Activated naive CD4-positive, alpha-beta T cell (primary cell): ENCODE data around the gene FUZ.

Source experiments
- DNase-seq, 4 experiments: peaks; one replicate each; lab custom pipeline; 2025; lab: John Stamatoyannopoulos, UW

Gene FUZ

DNA sequence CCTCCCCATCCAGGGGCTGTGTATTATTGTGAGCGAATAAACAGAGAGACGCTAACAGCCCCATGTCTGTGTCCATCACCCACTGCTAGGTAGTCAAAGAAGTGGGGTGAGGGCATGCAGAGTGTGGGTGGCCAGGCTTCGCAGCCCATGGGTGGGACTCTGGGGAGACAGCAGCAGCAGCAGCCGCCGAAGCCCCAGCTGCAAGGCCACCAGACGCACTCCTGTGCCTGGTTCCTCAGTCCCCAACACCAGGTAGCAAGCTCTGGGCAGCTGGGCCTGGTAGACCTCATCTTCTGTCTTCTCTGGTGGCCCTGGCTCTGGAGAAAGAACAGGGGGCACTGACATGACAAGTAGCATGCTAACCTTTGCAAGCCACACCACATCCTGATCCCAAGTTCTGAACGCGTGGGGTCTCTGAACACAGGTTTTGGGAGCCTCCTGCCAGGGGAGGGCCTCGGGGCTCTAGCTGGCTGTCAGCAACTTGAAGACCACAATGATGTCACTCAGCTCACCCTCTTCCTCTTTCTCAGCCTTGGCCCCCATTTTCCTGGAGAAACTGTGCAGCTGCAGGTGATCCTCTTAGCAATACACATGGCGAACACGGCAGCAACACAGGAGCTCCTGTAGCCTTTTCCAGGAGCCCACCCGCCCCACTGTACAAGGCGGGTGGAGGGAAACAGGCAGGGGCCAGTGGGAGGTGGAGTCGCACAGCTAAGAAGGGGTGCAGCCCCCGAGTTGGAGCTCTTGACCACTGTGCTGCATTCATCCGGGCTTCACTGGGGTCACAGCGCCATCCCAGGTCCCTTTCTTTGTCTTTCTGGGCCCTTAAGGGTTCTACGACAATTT, 5.8 kb downstream of the FUZ start:
- no peak for DNase-seq

DNA sequence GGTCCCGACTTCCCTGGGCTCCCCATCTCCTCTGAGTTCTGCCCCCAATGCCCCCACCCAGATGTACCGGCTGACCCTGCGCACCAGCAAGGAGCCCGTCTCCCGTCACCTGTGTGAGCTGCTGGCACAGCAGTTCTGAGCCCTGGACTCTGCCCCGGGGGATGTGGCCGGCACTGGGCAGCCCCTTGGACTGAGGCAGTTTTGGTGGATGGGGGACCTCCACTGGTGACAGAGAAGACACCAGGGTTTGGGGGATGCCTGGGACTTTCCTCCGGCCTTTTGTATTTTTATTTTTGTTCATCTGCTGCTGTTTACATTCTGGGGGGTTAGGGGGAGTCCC, 6.5 kb downstream of the FUZ start:
- DNase-seq = no peak

DNA sequence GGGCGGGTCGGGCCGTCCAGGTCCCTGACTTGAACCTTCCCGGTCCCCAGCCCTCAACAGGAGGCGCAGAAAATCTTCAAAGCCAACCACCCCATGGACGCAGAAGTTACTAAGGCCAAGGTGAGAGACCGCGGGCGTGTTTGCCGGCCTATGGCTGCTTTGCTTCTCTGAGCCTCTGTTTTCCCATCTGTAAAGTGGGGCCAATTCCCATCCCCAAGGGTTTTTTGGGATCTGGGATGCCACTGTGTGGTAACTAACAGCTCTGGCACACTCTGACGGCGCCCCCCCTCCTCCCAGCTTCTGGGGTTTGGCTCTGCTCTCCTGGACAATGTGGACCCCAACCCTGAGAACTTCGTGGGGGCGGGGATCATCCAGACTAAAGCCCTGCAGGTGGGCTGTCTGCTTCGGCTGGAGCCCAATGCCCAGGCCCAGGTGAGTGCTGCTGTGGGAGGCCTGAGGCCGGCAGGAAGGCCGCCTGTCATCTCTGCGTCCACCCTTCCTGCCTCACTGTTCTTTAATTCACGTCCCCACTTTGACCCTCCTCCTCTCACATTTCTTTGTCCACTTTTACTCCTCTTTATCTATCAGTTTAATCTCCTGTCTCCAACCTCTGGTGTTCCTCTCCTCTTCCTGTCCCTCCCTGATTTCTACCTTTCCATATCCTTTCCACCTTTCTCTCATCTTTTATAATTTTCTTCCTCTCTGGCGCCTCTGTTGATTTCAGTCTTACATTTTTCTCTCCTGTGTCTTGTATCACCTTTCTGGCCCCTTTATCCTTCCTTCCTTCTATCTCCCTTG, 7.1 kb downstream of the FUZ start:
- DNase-seq = no peak

DNA sequence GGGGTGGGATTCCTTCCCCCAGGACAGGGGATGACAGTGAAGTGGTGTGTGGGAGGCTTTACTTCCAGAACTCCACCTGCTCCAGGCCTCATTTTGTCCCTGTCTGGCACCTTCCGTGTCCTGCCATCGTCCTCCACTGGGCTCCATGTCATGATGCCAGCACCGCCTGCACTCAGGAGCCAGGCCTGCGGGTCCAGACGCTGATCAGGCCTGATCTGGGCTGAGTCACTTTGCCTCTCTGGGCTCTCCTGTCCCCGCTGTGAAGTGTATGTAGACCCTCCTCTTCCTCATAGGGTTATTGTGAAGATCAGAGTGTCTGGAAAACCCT, 9.6 kb downstream of the FUZ start:
- no peak for DNase-seq

DNA sequence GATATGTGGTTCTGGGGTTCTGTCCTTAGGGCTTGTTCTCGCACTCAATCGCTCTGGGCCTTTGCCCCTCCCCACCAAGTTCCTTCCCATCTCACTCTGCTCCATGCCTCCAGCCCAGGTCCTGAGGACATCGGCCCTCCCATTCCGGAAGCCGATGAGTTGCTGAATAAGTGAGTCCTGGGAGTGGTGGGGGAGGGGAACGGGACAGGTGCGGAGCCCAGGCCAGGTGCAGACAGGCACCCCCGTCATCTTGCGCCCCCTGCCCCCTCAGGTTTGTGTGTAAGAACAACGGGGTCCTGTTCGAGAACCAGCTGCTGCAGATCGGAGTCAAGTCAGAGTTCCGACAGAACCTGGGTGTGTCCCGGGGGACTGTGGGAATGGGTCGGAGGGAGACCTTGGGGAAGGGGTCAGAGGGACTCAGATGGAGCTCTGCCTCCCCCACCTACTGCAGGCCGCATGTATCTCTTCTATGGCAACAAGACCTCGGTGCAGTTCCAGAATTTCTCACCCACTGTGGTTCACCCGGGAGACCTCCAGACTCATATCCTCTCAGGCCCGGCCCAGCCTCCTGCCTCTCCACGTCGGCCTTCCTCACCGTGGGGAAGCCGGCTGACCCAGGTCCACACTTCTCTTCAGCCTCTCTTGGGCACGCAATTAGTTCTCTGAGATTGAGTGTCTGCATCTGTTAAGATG, 10.1 kb downstream of the FUZ start:
- DNase-seq = no peak

DNA sequence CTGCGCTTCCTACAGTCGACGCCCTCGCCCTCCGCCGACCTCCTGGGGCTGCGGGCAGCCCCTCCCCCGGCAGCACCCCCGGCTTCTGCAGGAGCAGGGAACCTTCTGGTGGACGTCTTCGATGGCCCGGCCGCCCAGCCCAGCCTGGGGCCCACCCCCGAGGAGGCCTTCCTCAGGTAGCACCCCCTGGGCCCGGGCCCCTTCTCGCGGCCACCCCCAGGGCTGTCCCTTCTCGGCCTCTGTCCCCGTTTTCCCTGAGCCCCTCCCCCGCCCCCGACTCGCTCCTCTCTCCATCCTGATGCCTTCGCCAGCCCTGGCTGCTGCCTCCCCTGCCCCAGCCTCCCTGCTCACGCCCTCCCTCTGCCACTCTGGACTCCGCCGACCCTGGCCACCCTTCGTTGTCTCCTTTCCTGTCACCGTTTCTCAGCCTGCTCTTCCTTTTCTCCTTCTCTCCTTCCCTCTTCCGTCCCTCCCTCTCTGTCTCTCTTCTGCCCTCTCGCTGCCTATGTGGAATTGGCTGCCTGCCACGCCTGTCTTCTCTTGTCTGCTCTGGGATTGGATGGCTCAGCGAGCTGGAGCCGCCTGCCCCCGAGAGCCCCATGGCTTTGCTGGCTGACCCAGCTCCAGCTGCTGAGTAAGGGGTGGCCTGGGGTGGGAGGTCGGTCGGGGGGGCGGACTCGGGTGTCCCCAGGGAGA, 11.0 kb downstream of the FUZ start:
- DNase-seq = no peak

DNA sequence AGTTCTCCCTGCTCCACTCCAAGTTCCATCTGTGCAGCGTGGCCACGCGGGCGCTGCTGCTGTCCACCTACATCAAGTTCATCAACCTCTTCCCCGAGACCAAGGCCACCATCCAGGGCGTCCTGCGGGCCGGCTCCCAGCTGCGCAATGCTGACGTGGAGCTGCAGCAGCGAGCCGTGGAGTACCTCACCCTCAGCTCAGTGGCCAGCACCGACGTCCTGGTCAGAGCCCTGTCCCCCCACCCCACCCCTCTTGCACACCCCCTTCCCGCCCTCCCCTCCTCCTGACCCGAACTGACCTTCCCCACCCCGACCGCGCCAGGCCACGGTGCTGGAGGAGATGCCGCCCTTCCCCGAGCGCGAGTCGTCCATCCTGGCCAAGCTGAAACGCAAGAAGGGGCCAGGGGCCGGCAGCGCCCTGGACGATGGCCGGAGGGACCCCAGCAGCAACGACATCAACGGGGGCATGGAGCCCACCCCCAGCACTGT, 11.6 kb downstream of the FUZ start:
- DNase-seq = no peak

DNA sequence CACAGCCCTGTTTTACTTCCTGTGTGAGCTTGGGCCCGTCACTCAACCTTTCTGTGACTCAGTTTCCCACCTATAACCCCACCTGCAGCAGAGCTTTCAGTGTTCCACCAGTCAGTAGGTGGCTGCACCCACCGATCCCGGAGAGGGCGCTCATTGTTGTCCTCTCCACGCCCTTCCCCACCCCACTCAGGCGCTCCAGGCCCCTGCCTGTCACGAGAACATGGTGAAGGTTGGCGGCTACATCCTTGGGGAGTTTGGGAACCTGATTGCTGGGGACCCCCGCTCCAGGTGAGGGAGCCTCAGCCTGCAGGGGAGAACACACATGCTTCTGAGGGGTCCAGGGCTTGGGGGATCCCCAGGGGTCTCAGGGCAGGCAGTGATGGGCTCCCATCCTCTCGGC, 12.3 kb downstream of the FUZ start:
- DNase-seq = no peak

DNA sequence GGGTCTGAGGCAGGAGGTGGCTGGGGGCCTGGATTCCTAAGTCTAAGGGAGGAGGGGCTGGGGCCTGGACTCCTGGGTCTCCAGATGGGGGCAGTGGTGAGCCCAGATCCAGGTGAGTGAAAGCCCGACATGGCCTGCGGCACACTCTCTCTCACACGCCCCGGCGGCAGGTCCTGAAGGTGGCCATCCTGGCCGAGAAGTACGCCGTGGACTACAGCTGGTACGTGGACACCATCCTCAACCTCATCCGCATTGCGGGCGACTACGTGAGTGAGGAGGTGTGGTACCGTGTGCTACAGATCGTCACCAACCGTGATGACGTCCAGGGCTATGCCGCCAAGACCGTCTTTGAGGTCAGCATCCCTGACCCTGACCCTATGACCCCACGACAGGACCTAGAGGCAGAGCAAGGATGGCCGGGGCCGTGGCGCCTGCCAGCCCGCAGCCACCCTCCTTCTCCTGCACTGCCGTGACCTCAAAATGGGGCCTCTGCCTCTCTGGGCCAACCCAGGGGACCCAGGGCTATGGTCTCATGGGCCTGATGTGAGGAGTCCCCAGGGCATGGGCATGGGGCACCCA, 13.2 kb downstream of the FUZ start:
- no peak for DNase-seq

DNA sequence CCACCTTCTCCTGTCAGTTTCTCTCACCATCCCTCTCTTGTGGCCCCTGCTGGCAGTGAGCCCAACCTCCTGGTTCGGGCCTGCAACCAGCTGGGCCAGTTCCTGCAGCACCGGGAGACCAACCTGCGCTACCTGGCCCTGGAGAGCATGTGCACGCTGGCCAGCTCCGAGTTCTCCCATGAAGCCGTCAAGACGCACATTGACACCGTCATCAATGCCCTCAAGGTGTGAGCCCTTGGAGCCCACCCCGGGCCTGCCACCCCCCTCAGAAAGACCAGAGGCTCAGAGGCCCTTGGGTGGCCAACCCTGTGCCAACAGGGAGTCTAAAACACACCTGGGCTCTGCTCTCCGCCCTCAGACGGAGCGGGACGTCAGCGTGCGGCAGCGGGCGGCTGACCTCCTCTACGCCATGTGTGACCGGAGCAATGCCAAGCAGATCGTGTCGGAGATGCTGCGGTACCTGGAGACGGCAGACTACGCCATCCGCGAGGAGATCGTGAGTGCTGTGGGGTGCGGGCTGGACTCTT, 13.8 kb downstream of the FUZ start:
- no peak for DNase-seq

DNA sequence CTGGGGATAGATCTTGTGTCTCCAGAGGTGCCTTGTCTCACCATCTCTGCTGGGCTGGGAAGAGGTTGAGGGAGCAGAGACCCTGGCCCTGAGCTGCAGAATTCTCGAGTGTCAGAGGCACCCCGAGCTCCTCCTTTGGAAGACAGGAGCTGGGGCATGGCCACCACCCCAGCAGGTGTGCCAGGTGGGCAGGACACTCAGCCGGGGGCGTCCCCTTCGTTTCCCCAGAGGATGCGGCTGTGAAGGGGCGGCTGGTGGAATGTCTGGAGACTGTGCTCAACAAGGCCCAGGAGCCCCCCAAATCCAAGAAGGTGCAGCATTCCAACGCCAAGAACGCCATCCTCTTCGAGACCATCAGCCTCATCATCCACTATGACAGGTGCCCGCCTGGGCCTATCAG, 14.5 kb downstream of the FUZ start:
- no peak for DNase-seq

DNA sequence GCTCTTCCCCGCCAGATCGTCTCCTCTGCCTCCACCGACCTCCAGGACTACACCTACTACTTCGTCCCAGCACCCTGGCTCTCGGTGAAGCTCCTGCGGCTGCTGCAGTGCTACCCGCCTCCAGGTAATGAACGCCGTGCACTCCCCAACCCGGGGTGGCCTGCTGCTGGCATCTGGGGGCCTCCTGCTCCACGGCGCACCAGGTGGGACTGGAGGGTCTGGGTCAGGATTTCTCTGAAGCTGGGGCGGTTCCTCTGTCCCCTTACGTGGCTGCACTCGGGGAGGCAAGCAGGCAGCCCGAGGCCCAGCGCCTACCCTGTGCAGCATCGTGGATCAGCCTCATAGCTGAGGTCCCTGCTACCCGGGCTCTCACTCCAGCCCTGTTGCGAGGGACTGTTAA, 17.5 kb downstream of the FUZ start:
- DNase-seq = no peak

DNA sequence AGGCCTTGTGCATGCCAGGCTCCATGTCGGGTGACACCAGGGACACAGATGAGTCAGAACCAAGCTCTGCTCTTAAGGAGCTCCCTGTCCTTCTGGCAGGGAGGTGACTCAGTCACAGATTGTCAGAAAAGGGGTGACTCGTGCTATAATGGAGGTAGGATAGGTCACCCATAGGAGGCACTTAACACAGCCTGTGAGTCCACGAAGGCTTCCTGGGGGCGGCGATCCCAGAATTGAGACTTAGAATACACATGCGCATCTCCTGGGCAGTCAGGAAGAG, 19.6 kb downstream of the FUZ start:
- no peak for DNase-seq

DNA sequence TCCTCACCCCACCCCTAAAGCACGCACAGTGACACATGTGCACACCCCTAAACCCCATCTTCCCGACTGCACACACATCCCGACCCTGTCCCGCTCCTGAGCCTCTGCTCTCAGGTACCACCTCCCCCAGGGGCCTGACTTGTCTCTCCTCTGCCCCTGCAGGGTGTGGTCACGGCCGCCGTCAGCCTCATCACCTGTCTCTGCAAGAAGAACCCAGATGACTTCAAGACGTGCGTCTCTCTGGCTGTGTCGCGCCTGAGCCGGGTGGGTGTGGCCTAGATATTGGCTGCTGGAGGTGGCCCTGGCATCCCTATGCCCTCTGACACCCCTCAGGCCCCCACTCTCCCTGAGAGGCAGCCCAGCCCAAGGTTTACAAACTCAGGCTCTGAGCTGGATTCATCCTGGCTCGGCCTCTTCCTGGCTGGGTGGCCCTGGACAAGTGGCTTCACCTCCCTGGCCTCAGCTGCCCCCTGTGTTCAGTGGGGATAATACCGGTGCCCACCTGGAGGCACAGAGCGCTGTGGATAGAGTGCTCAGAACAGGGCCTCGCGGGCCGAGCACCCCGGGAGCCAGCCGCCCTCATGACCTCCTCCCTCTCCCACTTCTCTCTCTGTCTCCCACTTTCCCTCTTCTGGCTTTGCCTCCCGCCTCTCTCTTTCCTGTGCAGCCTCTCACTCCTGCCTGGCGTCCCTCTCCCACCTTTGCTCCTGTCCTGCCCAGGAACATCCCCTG, 20.1 kb downstream of the FUZ start:
- no peak for DNase-seq

DNA sequence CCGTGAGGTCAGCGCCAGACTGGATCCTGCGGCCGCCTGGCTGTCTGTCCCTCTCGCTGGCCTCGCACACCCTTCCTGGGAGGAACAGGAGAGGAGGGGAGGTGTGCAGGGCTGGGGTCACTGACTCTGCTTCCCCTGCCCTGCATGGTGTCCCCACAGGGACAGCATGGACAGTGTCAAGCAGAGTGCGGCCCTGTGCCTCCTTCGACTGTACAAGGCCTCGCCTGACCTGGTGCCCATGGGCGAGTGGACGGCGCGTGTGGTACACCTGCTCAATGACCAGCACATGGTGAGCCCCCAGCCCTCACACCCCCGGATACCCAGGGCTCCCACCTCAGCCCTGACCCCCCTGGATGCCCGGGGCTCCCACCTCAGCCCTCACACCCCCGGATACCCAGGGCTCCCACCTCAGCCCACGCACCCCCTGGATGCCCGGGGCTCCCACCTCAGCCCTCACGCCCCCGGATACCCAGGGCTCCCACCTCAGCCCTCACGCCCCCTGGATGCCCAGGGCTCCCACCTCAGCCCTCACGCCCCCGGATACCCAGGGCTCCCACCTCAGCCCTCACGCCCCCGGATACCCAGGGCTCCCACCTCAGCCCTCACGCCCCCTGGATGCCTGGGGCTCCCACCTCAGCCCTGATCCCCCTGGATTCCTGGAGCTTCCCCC, 21.2 kb downstream of the FUZ start:
- DNase-seq = no peak

DNA sequence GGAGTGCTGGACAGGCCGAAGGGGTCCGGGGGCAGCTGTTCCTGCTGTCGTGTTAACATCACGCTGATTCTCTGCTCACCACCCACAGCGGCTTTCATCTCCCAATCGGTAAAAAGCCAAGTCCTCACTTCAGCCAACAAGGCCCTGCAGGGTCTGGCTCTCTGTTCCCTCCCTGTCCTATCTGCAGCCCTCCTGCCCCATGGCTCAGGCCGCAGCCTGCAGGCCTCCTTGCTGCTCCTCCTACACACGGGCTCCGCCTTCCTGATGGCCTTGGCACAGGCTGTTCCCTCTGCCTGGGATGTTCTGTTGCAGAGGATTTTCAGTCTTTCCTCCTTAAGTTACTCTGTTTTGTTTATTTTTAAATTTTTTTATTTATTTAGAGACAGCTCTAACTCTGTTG, 22.2 kb downstream of the FUZ start:
- DNase-seq = no peak

DNA sequence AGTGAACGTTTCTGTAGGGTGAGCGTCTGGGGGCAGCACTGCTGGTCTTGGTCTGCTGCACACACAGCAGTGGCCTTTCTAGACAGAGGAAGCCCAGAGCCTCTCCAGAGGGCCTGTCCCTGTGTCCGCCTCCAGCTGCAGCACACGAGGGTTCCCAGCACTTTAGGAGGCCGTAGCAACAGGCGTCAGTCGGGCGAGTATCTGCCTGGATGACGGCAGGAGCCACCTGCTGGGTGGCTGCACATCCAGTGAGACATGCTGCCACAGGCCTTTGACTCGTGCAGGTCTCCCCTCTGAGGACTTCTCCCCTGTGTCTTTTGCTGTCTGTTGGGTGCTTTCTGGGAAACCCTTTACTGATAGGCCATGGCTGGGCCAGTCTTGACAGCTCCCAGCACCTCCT, 24.2 kb downstream of the FUZ start:
- no peak for DNase-seq

DNA sequence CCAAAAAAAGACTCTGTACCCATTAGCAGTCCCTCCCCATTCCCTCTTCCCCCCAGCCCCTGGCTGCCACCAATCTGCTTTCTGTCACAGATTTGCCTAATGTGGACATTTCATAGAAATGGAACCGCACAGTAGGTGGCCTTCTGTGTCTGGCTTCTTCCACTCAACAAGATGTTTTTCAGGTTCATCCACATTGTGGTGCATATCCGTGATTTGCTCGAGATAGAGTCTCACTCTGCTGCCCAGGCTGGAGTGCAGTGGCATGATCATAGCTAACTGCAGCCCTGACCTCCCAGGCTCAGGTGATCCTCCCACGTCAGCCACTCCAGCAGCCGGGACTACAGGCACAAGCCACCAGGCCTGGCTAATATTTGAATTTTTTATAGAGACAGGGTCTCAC, 25.3 kb downstream of the FUZ start:
- DNase-seq = no peak

DNA sequence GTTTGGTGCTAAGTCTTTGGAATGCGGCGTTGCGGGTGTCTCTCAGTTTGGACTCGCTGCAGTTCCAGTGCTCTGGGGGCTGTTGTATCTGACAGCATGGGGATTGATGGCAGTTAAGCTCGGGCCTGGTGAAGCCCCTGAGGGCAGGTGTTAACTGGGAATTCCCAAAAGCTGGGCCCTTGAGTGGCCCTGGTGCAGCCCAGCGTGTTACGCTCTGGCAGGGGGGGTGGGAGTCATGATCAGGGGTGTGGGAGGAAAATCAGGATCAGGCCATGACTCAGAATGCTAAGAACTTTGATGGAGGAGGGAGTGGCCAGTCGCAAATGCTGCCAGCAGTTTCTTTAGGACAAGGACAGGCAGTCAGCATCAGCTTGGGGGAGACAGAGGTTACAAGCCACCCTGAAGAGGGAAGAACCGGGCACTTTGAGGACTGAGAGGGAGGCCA, 26.7 kb downstream of the FUZ start:
- DNase-seq = no peak

DNA sequence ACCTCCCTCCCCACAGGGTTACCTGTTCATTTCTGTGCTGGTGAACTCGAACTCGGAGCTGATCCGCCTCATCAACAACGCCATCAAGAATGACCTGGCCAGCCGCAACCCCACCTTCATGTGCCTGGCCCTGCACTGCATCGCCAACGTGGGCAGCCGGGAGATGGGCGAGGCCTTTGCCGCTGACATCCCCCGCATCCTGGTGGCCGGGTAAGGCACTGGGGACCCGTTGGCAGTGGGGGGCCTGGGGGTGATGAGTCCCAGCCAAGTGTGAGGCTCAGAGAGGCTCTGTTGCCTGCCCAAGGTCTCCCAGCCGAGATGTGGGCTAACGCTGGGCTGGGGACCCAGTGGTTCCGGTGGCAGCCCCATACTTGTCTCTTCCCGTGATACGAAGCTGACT, 30.6 kb downstream of the FUZ start:
- no peak for DNase-seq

DNA sequence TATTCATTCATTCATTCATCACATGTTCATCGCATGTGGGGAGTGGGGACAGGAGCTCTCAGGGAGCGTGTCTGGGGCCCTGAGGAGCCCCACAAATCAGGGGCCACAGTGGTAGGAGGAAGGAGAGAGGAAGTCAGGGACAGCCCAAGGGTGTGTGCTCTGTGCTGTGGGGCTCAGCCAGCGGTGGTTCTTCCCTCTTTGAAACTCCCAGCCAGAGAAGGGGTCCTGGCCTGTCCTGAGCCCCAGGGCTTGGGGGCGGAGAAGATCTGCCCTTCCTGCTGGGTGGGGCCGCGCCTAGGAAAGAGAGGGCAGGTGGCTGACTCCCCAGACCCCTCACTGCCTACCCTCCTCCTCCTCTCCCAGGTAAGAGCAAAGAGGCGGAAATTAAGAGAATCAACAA, 31.7 kb downstream of the FUZ start:
- no peak for DNase-seq
